HG03064 (cell line): ENCODE data around the gene TTC16.
"Not testable (repeated sequence)": the region's sequence is repeated elsewhere in the genome, so short reads cannot be mapped to it uniquely, and the experiment has no call there.

Experiments used
- ATAC-seq: cut with Tn5 transposase; IDR thresholded peaks from one replicate; pipeline ENCODE4 v1.9.1; 2021; ENCODE audit warnings: low read depth; ENCODE audit not compliant: unreplicated experiment

The TTC16 gene

DNA sequence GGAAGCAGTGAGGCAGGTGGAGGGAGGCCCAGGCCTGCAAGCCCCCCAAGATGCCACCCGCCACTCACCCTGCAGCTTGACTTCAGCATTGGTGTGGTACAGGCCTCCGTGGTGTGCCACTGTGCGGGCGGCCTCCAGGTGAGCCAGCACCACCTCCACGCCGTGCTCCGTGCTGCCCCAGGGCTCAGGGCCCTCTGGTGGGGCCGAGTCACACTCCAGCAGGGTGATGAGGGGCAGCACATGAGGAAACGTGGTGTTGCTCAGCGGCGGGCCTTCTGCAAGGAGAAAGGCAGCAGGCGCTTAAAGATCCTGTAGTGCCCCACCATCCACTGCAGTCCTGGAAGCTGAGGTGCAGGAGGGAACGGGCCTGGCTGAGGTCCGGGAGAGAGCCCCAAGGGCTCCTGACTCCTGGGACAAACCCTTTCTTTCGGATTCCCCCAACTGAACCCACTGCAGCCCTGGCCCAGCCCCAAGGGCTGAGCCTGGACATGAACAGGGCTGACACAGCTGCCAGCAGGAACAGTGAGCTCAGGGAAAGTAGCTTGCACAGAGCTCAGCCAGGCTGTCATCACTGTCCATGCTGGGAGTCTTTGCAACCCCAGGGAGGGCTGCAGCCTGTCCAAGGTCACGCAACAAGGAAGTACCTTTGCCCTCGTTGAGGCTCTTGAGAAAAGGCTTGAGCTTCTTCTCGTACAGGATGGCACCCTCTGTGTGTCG lies 23.9 kb downstream of the TTC16 start:
- ATAC-seq, result no peak

DNA sequence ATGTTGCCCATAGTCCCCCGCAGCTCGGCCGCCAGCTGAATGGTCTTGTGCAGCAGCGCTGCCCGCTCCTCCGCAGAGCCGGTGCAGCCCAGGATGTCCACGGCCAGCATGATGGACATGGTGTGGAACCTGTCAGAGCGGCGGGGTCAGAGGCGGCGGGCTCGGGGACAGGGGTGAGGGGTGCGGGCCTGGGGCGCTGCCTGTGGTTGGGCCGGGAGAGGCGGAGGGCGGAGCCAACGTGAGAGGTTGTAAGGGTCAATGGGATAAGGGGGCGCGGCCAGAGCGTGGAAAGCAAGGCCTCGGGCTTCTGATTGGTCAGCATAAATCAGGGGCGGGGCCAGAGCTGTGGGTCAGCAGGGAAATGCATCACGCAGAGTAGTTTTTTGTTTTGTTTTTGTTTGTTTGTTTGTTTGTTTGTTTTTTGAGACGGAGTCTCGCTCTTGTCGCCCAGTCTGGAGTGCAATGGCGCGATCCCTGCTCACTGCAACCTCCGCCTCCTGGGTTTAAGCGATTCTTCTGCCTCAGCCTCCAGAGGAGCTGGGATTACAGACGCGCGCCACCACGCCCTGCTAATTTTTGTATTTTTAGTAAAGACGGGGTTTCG lies 26.1 kb downstream of the TTC16 start:
- no peak for ATAC-seq

GRCh38 chr9:127742435-127743088 lies 26.7 kb downstream of the TTC16 start:
- no peak for ATAC-seq

- ATAC-seq, result no peak
These were observed 28.7 kb downstream of the TTC16 start for GRCh38 chr9:127744398-127745110.

- ATAC-seq, result no peak
These were observed 31.2 kb downstream of the TTC16 start for GRCh38 chr9:127746959-127747569.

DNA sequence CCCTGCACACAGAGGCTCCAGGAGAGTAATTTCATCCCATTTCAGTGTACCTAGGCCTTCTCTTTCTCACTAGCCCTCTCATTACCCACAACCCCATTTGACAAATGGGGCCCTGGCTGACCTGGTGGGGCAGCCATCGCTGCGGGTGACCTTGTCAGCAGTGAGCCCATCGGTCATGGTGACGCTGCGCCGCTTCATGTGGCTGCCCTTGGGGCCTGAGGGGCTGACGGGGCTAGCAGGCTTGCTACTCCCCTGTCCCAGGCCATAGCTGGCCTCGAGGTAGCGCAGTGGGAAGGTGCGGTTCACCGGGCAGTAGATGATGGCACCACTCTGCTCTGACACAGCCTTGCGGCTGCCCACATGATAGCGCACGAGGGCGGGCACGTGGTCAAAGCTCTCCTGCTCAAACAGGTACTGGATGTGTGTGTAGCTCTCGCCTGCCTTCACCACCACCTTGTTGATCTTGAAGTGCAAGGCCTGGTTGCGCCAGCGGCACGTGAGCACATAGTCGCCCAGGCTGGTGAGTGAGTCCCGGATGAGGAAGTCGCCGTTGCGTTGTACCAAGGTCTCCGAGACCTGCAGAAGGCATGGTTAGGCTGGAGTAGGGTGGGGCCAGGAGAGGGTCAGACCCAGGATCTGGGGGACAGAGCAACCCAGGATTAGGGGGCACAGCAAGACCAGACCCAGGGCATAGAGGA lies 33.4 kb downstream of the TTC16 start:
- ATAC-seq, result no peak

GRCh38 chr9:127751269-127752054 lies 35.6 kb downstream of the TTC16 start:
- ATAC-seq, result no peak

DNA sequence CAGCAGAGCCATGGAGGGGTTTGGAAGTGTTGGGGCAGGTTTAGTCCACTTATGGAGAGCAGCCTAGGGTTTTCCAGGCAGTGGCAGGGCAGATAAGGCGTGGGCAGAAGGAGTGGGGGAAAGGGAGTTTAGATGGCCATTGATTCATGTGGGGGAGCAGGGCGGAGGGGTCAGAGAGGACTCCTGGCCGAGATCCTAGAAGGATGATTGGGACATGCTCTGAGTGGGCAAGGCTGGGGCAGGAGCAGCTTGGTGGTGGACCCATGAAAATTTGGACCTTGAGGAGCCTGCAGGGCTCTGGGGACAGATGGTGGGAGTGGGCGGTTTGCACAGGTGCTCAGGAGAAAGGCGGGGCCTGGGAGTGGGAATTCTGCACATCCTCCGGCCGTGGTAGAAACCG lies 37.3 kb downstream of the TTC16 start:
- ATAC-seq, result no peak

- no peak for ATAC-seq
These were observed 37.7 kb downstream of the TTC16 start for GRCh38 chr9:127753622-127754021.

DNA sequence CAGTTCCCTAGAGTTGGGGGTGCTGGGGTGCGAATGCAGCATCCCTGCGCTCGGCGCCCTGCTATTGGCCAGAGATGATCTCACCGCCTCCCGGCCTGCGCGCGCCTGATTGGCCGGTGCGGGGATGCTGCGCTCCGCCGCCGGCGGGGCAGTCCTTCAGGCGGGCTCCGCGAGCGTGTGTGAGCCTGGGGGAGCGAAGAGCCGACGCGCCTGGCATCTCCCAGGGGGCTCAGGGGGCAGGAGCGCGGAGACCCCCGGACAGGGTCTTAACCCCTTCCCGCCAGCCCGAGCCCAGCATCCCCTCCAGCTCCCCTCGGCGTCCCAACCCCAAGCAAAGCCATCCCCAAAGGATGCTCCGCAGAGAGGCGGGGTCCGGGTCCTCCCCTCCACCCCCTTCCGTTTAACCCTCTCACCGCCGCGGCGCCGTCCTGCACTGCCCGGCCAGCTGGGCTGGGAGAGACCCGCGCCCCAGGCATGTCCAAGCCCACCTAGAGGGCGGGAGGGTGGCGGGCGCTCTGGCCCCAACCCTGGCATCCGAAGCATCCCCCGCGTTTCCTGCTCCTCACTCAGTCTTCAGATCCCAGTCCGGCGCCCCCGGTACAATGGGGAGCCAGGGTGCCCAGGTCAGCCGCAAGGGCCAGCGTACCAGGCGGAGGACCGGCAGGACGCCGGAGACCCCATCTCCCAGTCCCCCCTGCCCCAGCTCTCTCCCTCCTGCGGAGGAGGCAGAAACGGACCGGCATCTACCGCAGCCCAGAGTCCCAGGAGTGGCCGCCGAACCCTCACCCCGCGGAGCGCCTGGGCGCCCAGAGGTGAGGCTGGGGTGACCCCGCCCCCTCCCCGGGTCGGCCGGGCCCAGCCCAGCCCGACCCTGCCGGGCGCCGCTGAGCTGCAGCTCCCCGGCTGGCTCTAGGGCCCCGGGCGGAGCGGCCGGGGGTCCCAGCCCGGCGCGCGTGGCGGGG lies 38.5 kb downstream of the TTC16 start:
- ATAC-seq, result no peak

GRCh38 chr9:127755061-127756060 lies 39.5 kb downstream of the TTC16 start:
- no peak for ATAC-seq

DNA sequence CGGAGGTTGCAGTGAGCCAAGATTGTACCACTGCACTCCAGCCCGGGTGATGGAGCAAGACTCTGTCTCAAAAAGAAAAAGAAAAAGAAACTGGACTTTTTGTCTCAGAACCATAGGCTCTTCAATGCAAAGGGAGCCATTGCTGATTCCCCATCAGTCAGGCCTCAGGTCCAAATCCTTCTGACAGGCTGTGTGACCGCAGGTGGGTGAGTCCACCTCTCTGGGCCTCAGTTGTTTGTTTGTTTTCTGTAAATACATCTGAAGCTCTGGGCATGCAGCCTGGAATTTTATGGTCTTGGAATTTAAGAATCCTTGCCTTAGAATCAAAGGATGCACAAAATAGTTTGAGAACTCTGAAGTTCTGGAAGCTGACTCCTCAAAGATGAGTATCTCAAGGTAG lies 40.4 kb downstream of the TTC16 start:
- no peak for ATAC-seq

DNA sequence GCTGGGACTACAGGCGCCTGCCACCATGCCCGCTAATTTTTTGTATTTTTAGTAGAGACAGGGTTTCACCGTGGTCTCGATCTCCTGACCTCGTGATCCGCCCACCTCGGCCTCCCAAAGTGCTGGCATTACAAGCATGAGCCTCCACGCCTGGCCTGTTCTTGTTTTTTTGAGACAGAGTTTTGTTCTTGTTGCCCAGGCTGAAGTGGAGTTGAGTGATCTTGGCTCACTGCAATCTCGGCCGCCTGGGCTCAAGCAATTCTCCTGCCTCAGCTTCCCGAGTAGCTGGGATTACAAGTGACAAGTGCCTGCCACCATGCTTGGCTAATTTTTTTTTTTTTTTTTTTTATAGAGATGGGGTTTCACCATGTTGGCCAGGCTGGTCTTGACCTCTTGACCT lies 40.9 kb downstream of the TTC16 start:
- not testable (repeated sequence) for ATAC-seq

DNA sequence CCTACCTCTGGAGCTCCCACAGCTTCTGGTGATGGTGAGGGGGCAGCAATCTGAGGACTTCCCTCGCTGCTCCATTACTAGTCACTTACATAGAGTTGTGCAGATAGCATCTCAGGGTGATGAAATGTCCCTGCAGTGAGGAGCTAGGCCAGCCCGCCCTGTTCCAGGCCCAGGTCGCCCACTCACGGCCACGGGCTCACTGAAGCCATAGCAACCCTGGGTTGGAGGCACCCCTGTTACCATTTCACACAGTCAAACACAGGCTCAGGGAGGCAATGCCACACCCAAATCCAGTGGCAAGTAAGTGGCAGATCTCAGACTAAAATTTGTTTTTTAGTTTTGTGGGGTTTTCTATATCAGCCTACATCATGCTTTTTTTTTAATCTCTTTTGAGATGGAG lies 43.0 kb downstream of the TTC16 start:
- ATAC-seq, result no peak

GRCh38 chr9:127761061-127761460 lies 45.2 kb downstream of the TTC16 start:
- ATAC-seq, result no peak

GRCh38 chr9:127761491-127761956 lies 45.6 kb downstream of the TTC16 start:
- ATAC-seq, result no peak

- ATAC-seq, result no peak
These were observed 46.3 kb downstream of the TTC16 start for GRCh38 chr9:127762111-127762676.
